Effector memory CD8-positive, alpha-beta T cell (primary cell): ENCODE data around the gene KSR2.

ENCODE experiments used
- ATAC-seq: fragments of 150-1000 bp; cut with Tn5 transposase; replicated peaks from 2 replicates; pipeline ENCODE4 v1.10.0; 2021; ENCODE audit warnings: mild to moderate bottlenecking, moderate library complexity
- DNase-seq, 3 experiments: peaks; one replicate each; pipeline ENCODE4 v3.0.0; 2021
- H3K27ac Mint-ChIP-seq, 2 donors: one replicate each; pipeline ENCODE4 v1.8.0; 2022; ENCODE audit warnings: mild to moderate bottlenecking in 2 of 2, mixed read lengths in 2 of 2, moderate library complexity in 2 of 2
- H3K27me3 Mint-ChIP-seq, 2 donors: one replicate each; pipeline ENCODE4 v1.8.0; 2022; ENCODE audit warnings: mixed read lengths in 2 of 2
- H3K36me3 Mint-ChIP-seq: one replicate; pipeline ENCODE4 v1.8.0; 2022; ENCODE audit warnings: mild to moderate bottlenecking, moderate library complexity, mixed read lengths; ENCODE audit not compliant: insufficient read depth
- H3K4me1 Mint-ChIP-seq, 2 donors: one replicate each; pipeline ENCODE4 v1.8.0; 2022; ENCODE audit warnings: low read depth in 2 of 2, mixed read lengths in 2 of 2
- H3K4me3 Mint-ChIP-seq, 2 donors: one replicate each; pipeline ENCODE4 v1.8.0; 2022; ENCODE audit warnings: mild to moderate bottlenecking in 2 of 2, mixed read lengths in 2 of 2, moderate library complexity in 2 of 2
- H3K9me3 Mint-ChIP-seq, 2 donors: one replicate each; pipeline ENCODE4 v1.8.0; 2022; ENCODE audit warnings: mixed read lengths in 2 of 2

The KSR2 gene

DNA sequence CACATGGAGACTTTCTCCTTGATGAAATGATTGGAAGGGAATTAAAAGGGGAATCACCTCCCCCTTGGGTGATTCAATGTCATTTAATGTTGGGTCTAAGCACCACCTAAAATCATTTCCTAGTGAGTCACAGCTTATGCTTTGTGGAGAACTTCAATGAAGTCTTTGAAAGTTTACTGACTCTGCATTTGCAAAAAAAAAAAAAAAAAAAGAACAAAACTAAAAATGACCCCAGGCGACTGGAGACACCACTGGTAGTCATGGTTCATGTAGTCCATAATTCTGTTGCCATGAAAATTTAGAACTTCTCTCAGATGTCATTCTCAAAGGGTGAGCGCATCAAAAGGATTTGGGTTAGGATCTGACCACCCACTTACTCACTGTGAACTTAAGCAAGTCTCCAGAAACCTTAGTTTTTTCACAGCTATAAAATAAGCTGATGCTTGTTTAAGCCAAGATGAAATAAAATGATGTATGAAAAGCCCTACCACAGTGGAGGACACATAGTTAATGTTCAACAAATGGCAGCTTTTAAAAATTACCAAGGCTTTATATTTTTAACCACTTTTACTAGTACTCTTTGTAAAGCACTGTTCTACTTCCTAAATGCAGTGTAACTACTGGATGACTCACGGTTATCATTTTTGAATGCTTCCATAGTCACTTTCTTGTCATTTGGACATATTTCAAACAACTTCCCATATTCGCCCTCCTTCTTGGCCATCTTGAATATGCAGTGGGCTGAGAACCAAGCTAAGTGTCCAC, 18.1 kb upstream of the KSR2 start:
- ATAC-seq, result no peak
- Mint-ChIP-seq H3K4me1 (no peaks in the 10 kb centered on the region), H3K4me3 (no peak overlapping the region)

GRCh38 chr12:117985182-117985581, 16.4 kb upstream of the KSR2 start:
- H3K27ac Mint-ChIP-seq, result no peak overlapping the region
- no peak for DNase-seq
- H3K4me3 Mint-ChIP-seq, result no peak overlapping the region
- H3K4me1 Mint-ChIP-seq, result no peaks in the 10 kb centered on the region
- H3K9me3 Mint-ChIP-seq, result no peaks in the 10 kb centered on the region
- H3K36me3 Mint-ChIP-seq, result no peaks in the 10 kb centered on the region
- H3K27me3 Mint-ChIP-seq, result peaks cover 19 to 43% of the 10 kb centered on the region in 2 donors
- no peak for ATAC-seq

More for the DNA sequence above, 18.1 kb upstream of the KSR2 start:
- Mint-ChIP-seq H3K9me3 (peaks cover 0 to 3% of the 10 kb centered on the region in 2 donors), H3K36me3 (no peaks in the 10 kb centered on the region), H3K27me3 (peaks cover 28 to 48% of the 10 kb centered on the region in 2 donors), H3K27ac (no peak overlapping the region)
- no peak for DNase-seq

DNA sequence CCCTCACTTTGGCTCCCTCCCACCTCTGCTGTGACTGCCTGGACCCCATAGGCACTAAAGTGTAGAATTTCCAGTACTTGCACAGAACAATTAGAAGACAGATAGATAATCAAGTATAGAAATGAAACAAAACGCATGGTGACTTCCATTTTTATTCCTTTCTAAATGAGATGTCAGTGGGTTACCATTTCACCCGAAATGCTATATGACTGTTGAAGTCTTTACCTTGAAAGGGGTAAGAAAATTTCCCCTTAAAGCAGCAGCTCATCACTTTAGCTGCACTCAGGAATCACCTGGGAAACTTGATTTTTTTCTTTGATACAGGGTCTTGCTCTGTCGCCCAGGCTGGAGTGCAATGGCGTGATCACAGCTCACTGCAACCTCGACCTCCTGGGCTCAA, 12.5 kb upstream of the KSR2 start:
- Mint-ChIP-seq H3K4me3 (no peak overlapping the region), H3K4me1 (no peaks in the 10 kb centered on the region), H3K9me3 (no peaks in the 10 kb centered on the region), H3K27ac (no peak overlapping the region), H3K27me3 (peaks cover 25 to 40% of the 10 kb centered on the region in 2 donors), H3K36me3 (no peaks in the 10 kb centered on the region)
- ATAC-seq, result no peak
- DNase-seq, result no peak

DNA sequence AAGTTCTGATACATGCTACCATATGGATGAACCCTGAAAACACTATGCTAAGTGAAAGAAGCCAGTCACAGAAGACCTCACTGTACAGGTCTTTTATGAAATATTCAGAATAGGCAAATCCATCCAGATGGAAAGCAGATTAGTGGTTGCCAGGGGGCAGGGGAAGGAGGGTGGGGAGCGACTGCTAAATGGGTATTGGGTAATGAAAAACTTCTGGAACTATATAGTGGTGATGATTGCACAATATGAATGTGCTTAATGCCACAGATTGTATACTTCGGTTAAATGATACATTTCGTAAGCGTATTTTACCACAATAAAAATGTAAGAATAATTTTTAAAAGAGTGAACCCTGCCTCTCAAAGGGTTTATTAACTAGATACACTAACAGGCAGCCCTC, 11.8 kb upstream of the KSR2 start:
- Mint-ChIP-seq H3K4me1 (no peaks in the 10 kb centered on the region), H3K9me3 (no peaks in the 10 kb centered on the region), H3K36me3 (no peaks in the 10 kb centered on the region), H3K4me3 (no peak overlapping the region), H3K27ac (no peak overlapping the region), H3K27me3 (peaks cover 25 to 33% of the 10 kb centered on the region in 2 donors)
- no peak for DNase-seq
- no peak for ATAC-seq

- Mint-ChIP-seq H3K4me1 (no peaks in the 10 kb centered on the region), H3K36me3 (no peaks in the 10 kb centered on the region), H3K9me3 (no peaks in the 10 kb centered on the region), H3K27ac (no peak overlapping the region), H3K4me3 (no peak overlapping the region), H3K27me3 (peaks cover 28 to 37% of the 10 kb centered on the region in 2 donors)
- no peak for DNase-seq
- no peak for ATAC-seq
Observed at GRCh38 chr12:117977373-117977772, 8.6 kb upstream of the KSR2 start.

GRCh38 chr12:117975006-117975405, 6.2 kb upstream of the KSR2 start:
- Mint-ChIP-seq H3K27me3 (peaks cover 39 to 49% of the 10 kb centered on the region in 2 donors), H3K9me3 (peaks cover 2 to 8% of the 10 kb centered on the region in 2 donors), H3K4me1 (no peaks in the 10 kb centered on the region), H3K36me3 (no peaks in the 10 kb centered on the region), H3K27ac (no peak overlapping the region), H3K4me3 (no peak overlapping the region)
- DNase-seq (no peak), ATAC-seq (no peak)

- ATAC-seq (no peak), DNase-seq (no peak)
- peaks cover 47 to 68% of the 10 kb centered on the region in 2 donors for H3K27me3 Mint-ChIP-seq
- H3K36me3 Mint-ChIP-seq, result no peaks in the 10 kb centered on the region
- no peak overlapping the region for H3K27ac Mint-ChIP-seq
- H3K4me1 Mint-ChIP-seq, result peaks cover 3 to 8% of the 10 kb centered on the region in 2 donors
- no peak overlapping the region for H3K4me3 Mint-ChIP-seq
- H3K9me3 Mint-ChIP-seq, result peaks cover 2 to 8% of the 10 kb centered on the region in 2 donors
Observed at GRCh38 chr12:117972301-117972700, 3.5 kb upstream of the KSR2 start.

GRCh38 chr12:117970334-117970733, 1.5 kb upstream of the KSR2 start:
- H3K4me3 Mint-ChIP-seq, result peak overlapping the region in 1 of 2 donors; percentile 73
- peaks cover 65 to 88% of the 10 kb centered on the region in 2 donors for H3K27me3 Mint-ChIP-seq
- H3K4me1 Mint-ChIP-seq, result peaks cover 3 to 8% of the 10 kb centered on the region in 2 donors

DNA sequence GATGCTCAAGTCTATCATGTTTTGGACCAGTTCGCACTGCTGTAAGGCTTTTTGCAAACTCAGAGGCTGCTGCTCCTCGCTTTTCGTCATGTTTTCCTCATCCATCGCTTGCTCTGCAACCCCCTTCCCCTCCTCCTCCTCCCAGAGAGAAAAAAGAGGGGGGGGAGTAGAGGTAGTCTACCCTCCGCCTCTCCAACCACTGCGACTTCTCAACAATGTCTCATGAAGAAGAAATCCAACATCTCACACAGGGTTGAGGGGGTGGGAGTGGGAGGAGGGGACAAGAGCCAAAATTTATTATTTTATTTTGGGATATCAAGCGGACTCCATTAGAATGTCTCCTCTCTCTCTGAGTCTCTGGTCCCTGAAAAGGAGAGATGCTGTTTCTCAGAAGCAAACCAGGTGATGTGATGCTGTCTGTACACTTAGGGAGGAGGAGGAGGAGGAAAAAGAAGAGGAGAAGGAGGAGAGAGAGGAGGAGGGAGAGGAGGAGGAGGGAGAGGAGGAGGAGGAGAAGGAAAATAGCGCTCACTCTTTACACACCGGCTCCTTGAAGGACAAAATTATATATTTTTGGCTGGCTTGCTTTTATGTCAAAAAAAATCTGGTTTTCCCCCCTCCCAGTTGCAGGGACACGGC, 520 bp downstream of the KSR2 start:
- Mint-ChIP-seq H3K4me3 (peak overlapping the region; percentile 73 to 75), H3K27ac (no peak overlapping the region), H3K36me3 (no peaks in the 10 kb centered on the region), H3K4me1 (peaks cover 3 to 8% of the 10 kb centered on the region in 2 donors), H3K9me3 (peaks cover 2 to 8% of the 10 kb centered on the region in 2 donors), H3K27me3 (peaks cover 72 to 91% of the 10 kb centered on the region in 2 donors)
- ATAC-seq (no peak), DNase-seq (no peak)

More at GRCh38 chr12:117970334-117970733, 1.5 kb upstream of the KSR2 start:
- H3K36me3 Mint-ChIP-seq, result no peaks in the 10 kb centered on the region
- H3K27ac Mint-ChIP-seq, result no peak overlapping the region
- DNase-seq (no peak), ATAC-seq (no peak)
- peaks cover 2 to 8% of the 10 kb centered on the region in 2 donors for H3K9me3 Mint-ChIP-seq

GRCh38 chr12:117967512-117967911, 1.3 kb downstream of the KSR2 start:
- ATAC-seq (no peak), DNase-seq (no peak)
- H3K36me3 Mint-ChIP-seq, result no peaks in the 10 kb centered on the region
- no peak overlapping the region for H3K27ac Mint-ChIP-seq
- peaks cover 2 to 8% of the 10 kb centered on the region in 2 donors for H3K9me3 Mint-ChIP-seq
- H3K4me1 Mint-ChIP-seq, result peaks cover 3 to 8% of the 10 kb centered on the region in 2 donors
- peak overlapping the region in 1 of 2 donors; percentile 41 for H3K4me3 Mint-ChIP-seq
- H3K27me3 Mint-ChIP-seq, result peaks cover 72 to 87% of the 10 kb centered on the region in 2 donors

DNA sequence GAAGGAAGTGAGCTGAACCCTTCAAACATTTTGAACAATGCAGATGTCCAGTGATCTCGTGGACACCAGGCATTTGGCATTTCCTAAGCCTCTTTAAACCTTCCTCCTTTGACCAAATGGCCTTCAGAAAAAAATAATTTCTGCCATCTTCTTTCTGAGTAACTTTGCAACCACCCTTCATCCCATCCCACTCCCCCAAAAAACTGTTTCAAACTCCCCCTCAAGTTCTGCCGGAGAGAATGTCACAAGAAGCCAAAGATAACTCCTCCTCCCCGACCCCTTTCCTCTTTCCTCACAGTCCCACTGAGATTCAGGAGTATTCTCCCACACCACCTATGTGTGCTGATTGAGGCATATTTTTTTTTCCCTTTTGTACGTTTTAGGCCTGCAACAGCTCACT, 1.7 kb downstream of the KSR2 start:
- H3K27ac Mint-ChIP-seq, result no peak overlapping the region
- no peaks in the 10 kb centered on the region for H3K36me3 Mint-ChIP-seq
- H3K27me3 Mint-ChIP-seq, result peaks cover 70 to 85% of the 10 kb centered on the region in 2 donors
- H3K4me1 Mint-ChIP-seq, result peaks cover 3 to 8% of the 10 kb centered on the region in 2 donors
- no peak for DNase-seq
- ATAC-seq, result no peak
- H3K4me3 Mint-ChIP-seq, result no peak overlapping the region
- peaks cover 1 to 7% of the 10 kb centered on the region in 2 donors for H3K9me3 Mint-ChIP-seq

GRCh38 chr12:117966511-117966910, 2.3 kb downstream of the KSR2 start:
- H3K36me3 Mint-ChIP-seq, result no peaks in the 10 kb centered on the region
- H3K4me3 Mint-ChIP-seq, result no peak overlapping the region
- ATAC-seq, result no peak
- peaks cover 0 to 2% of the 10 kb centered on the region in 2 donors for H3K9me3 Mint-ChIP-seq
- peaks cover 66 to 83% of the 10 kb centered on the region in 2 donors for H3K27me3 Mint-ChIP-seq
- no peak overlapping the region for H3K27ac Mint-ChIP-seq
- peaks cover 3 to 8% of the 10 kb centered on the region in 2 donors for H3K4me1 Mint-ChIP-seq
- no peak for DNase-seq

DNA sequence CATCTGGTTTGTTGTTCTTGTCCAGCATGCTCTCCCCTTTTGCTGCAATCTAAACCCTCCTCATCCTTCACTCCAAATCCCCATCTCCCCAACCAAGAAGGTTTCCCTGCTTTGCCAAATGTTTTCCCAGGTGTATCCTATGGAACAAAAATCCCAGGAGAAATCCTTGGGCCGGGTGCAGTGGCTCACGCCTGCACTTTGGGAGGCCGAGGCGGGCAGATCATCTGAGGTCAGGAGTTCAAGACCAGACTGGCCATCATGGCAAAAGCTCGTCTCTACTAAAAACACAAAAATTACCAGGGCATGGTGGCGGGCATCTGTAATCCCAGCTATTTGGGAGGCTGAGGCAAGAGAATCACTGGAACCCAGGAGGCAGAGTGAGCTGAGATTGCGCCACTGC, 5.0 kb downstream of the KSR2 start:
- H3K4me3 Mint-ChIP-seq, result no peak overlapping the region
- H3K9me3 Mint-ChIP-seq, result no peaks in the 10 kb centered on the region

More for the DNA sequence above, 5.0 kb downstream of the KSR2 start:
- Mint-ChIP-seq H3K36me3 (no peaks in the 10 kb centered on the region), H3K4me1 (peaks cover 1 to 4% of the 10 kb centered on the region in 2 donors), H3K27me3 (peaks cover 56 to 78% of the 10 kb centered on the region in 2 donors), H3K27ac (no peak overlapping the region)
- no peak for ATAC-seq
- no peak for DNase-seq
